Stomach (tissue), 4 donors: ENCODE measurements around the gene TSR1.

Experiments used
- EP300 ChIP-seq: sonication (generic); formaldehyde crosslinking; IDR thresholded peaks from one replicate; pipeline ENCODE4 v1.6.1; 2017; ENCODE audit warnings: antibody characterized with exemption
- POLR2A ChIP-seq, 4 donors: fragments of 450-650 bp; IDR thresholded peaks; one replicate each; pipeline ENCODE4 v1.6.1; 2016; ENCODE audit warnings: antibody characterized with exemption in 4 of 4, control low read depth in 2 of 4, mild to moderate bottlenecking in 1 of 4, moderate library complexity in 1 of 4
- POLR2AphosphoS5 ChIP-seq, 3 donors: sonication (generic); formaldehyde crosslinking; IDR thresholded peaks; one replicate each; pipeline ENCODE4 v1.6.1; 2016; ENCODE audit warnings: antibody characterized with exemption in 3 of 3
- TF ChIP-seq, protein P1 (sequence below), 7 experiments: fragments of 450-650 bp in 4 of 7; fragments of 200-600 bp in 3 of 7; sonication (generic) in 3 of 7; IDR thresholded peaks; one replicate each; pipeline ENCODE4 v1.5.1; 2016 to 2019; ENCODE audit warnings: antibody characterized with exemption in 7 of 7, control low read depth in 2 of 7, mild to moderate bottlenecking in 1 of 7

DNA sequence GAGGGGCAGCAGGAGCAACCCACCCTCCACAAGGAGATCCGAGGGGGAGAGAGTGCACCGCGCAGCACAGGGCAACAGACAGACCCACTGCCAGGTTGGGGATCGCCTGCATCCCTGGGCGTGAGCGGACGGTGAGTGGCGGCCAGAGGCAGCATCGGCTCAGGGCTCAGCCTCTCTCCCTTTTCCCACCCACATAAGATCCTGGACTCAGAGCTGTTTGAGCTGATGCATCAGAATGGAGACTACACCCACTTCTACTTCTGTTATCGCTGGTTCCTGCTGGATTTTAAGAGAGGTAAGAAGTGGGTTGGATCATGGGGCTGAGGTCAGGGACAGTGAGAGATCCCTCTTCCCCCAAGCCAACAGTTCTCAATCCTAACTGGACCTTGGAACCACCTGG lies 41.4 kb upstream of the TSR1 start:
- TF ChIP-seq POLR2A (IDR thresholded peaks at IDR 0.05) = no peak
- TF ChIP-seq, protein P1, sequence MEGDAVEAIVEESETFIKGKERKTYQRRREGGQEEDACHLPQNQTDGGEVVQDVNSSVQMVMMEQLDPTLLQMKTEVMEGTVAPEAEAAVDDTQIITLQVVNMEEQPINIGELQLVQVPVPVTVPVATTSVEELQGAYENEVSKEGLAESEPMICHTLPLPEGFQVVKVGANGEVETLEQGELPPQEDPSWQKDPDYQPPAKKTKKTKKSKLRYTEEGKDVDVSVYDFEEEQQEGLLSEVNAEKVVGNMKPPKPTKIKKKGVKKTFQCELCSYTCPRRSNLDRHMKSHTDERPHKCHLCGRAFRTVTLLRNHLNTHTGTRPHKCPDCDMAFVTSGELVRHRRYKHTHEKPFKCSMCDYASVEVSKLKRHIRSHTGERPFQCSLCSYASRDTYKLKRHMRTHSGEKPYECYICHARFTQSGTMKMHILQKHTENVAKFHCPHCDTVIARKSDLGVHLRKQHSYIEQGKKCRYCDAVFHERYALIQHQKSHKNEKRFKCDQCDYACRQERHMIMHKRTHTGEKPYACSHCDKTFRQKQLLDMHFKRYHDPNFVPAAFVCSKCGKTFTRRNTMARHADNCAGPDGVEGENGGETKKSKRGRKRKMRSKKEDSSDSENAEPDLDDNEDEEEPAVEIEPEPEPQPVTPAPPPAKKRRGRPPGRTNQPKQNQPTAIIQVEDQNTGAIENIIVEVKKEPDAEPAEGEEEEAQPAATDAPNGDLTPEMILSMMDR (IDR thresholded peaks at IDR 0.05) = no peak
- TF ChIP-seq EP300 = no peak
- TF ChIP-seq POLR2AphosphoS5 (IDR thresholded peaks at IDR 0.05) = no peak
